ENCODE results near the gene CMSS1.

- TF ChIP-seq POLR2AphosphoS5 (IDR thresholded peaks at IDR 0.05; ENCODE audit: low read depth, low read length) (no peak), TAF1 (IDR thresholded peaks at IDR 0.05; ENCODE audit: borderline replicate concordance, insufficient read depth, low read length) (no peak)
Measured at GRCh38 chr3:99863002-99863401, 45.3 kb downstream of the CMSS1 start.
